ENCODE data around the gene PRKG1.

GRCh38 chr10:51786684-51787035 is 712.4 kb downstream of the PRKG1 start:
- TF ChIP-seq POLR2A (IDR thresholded peaks at IDR 0.05), result no peak
- TF ChIP-seq, protein P1, sequence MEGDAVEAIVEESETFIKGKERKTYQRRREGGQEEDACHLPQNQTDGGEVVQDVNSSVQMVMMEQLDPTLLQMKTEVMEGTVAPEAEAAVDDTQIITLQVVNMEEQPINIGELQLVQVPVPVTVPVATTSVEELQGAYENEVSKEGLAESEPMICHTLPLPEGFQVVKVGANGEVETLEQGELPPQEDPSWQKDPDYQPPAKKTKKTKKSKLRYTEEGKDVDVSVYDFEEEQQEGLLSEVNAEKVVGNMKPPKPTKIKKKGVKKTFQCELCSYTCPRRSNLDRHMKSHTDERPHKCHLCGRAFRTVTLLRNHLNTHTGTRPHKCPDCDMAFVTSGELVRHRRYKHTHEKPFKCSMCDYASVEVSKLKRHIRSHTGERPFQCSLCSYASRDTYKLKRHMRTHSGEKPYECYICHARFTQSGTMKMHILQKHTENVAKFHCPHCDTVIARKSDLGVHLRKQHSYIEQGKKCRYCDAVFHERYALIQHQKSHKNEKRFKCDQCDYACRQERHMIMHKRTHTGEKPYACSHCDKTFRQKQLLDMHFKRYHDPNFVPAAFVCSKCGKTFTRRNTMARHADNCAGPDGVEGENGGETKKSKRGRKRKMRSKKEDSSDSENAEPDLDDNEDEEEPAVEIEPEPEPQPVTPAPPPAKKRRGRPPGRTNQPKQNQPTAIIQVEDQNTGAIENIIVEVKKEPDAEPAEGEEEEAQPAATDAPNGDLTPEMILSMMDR (IDR thresholded peaks at IDR 0.05), result no peak

All from Peyer's patch (tissue), 4 donors.